Tibial nerve (tissue), 4 donors: Measurements from ENCODE around the gene MYO3B. TPM values are rescaled to one million over a fixed set of nuclear protein-coding genes. Genes with fewer than 3 reads are reported as not detected.

ENCODE experiments used
- DNase-seq, 2 donors: peaks; one replicate each; pipeline ENCODE4 v3.0.0-alpha.2; 2019; ENCODE audit warnings: low spot score in 2 of 2
- H3K27ac ChIP-seq, 4 donors: fragments of 200-600 bp; sonication (generic) in 3 of 4; one replicate each; pipeline ENCODE4 v1.5.1; 2017 to 2019; ENCODE audit warnings: mild to moderate bottlenecking in 1 of 4
- H3K27me3 ChIP-seq, 2 donors: fragments of 200-600 bp; sonication (generic) in 1 of 2; one replicate each; pipeline versions ENCODE4 v1.5.1 to v1.6.0; 2017 to 2019
- H3K36me3 ChIP-seq, 3 donors: fragments of 200-600 bp; sonication (generic); one replicate each; pipeline ENCODE4 v1.5.1; 2018 to 2019
- H3K4me1 ChIP-seq, 4 donors: fragments of 200-600 bp; sonication (generic) in 3 of 4; one replicate each; pipeline ENCODE4 v1.5.1; 2017 to 2019
- H3K4me3 ChIP-seq, 4 donors: fragments of 200-600 bp; sonication (generic) in 3 of 4; one replicate each; pipeline ENCODE4 v1.5.1; 2017 to 2019; ENCODE audit warnings: mild to moderate bottlenecking in 1 of 4, moderate library complexity in 1 of 4
- H3K9me3 ChIP-seq, 4 donors: fragments of 200-600 bp; sonication (generic) in 3 of 4; one replicate each; pipeline ENCODE4 v1.5.1; 2017 to 2019
- CTCF ChIP-seq, 5 experiments: fragments of 200-600 bp in 3 of 5; fragments of 450-650 bp in 2 of 5; sonication (generic) in 3 of 5; IDR thresholded peaks; one replicate each; pipeline ENCODE4 v1.5.1; 2016 to 2019; ENCODE audit warnings: antibody characterized with exemption in 5 of 5, mild to moderate bottlenecking in 3 of 5, moderate library complexity in 2 of 5
- EP300 ChIP-seq, 2 donors: sonication (generic); formaldehyde crosslinking; IDR thresholded peaks; one replicate each; pipeline ENCODE4 v1.6.1; 2017; ENCODE audit warnings: antibody characterized with exemption in 2 of 2, mild to moderate bottlenecking in 1 of 2
- POLR2A ChIP-seq, 2 donors: fragments of 450-650 bp; IDR thresholded peaks; one replicate each; pipeline ENCODE4 v1.6.1; 2017; ENCODE audit warnings: antibody characterized with exemption in 2 of 2, mild to moderate bottlenecking in 2 of 2, moderate library complexity in 2 of 2
- WGBS, 2 donors: methylation state at CpG; one replicate each; pipeline ENCODE4 v1.1.5; 2018; 5-methylcytosine and 5-hydroxymethylcytosine counted together
- total RNA-seq, 4 donors: library from RNA; depleted of rRNA; stranded (reverse); fragments of >200 nt; gene quantifications; one replicate each; pipeline ENCODE4 v1.1.0, GENCODE V29; 2016

Gene MYO3B
- total RNA-seq, 4 donors from 2014 or later = 0.22 to 0.63 (median 0.39) TPM; not detected in 1

DNA sequence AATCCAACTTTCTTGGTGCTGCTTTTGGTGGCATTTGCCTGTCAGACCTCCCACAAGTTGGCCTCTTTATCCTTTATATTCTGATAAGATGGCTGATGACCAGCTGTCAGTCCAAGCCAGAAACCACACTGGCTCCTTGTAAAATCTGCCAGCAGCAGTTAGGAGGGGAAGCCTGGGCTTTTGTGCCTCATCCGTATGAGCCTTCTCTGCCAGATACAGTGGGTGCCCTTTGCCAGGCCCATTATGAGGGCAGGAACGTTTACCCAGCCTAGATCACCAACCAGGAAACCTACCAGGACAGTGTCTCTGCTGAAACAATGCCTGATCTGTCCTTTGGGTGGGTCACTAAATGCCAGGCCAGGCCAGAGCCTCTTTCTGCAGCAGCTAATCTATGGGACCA, 334.3 kb downstream of the MYO3B start:
- TF ChIP-seq EP300 (IDR thresholded peaks at IDR 0.05) (no peak), CTCF (IDR thresholded peaks at IDR 0.05) (no peak), POLR2A (IDR thresholded peaks at IDR 0.05) (no peak)
- 41 to 47% methylated on average over 2 of the region's 2 CpGs for WGBS, 2 donors

DNA sequence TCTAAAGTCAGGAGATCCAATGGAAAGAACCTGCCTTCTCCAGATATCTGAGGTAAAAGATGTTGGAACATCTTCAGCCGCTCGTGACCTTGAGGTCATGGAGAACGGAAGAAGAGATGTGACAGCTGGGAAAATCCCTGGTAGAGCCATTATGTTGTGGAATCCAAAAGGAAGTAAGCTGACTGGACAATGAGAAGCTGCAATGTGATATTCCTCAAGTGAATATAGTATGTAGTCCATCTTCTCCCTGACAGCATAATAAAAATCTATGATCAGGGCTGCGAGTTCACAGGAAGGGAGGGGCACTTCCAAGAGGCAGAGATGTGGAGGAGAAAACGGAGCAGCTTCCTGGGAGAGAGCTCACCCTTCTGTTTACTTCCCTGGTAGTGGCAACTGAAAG, 336.2 kb downstream of the MYO3B start:
- Histone ChIP-seq H3K27ac (no peak overlapping the region), H3K9me3 (no peaks in the 10 kb centered on the region), H3K27me3 (no peaks in the 10 kb centered on the region), H3K36me3 (no peaks in the 10 kb centered on the region), H3K4me3 (no peak overlapping the region), H3K4me1 (no peaks in the 10 kb centered on the region)
- DNase-seq = no peak
- 46 to 53% methylated on average over 5 of the region's 5 CpGs for WGBS, 2 donors
- TF ChIP-seq EP300 (IDR thresholded peaks at IDR 0.05) (no peak), CTCF (IDR thresholded peaks at IDR 0.05) (no peak), POLR2A (IDR thresholded peaks at IDR 0.05) (no peak)

More for the DNA sequence above, 334.3 kb downstream of the MYO3B start:
- Histone ChIP-seq H3K4me1 (no peaks in the 10 kb centered on the region), H3K36me3 (no peaks in the 10 kb centered on the region), H3K27me3 (no peaks in the 10 kb centered on the region), H3K4me3 (no peak overlapping the region), H3K27ac (peak overlapping the region in 1 of 4 donors; percentile 25), H3K9me3 (no peaks in the 10 kb centered on the region)
- no peak for DNase-seq

DNA sequence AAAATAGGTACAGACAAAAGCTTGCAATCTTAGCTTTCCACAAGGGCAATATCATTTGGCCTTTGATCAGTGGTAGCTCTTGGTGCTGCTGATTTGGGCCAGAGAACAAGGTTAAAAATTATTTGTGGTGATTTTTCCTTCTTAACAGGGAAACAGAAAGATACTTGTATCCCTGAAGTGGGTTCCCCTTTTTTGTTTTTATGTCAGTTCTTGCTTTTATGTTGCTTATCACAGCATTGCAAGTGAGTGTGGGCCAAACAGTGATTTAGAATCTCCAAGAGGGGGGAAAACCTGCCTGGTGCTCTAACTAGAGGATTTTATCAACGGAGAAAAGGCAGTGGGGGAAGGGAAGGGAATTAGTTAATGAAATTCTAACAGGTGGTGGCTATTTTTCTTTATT, 339.6 kb downstream of the MYO3B start:
- no peak for TF ChIP-seq CTCF (IDR thresholded peaks at IDR 0.05)
- TF ChIP-seq POLR2A (IDR thresholded peaks at IDR 0.05) = no peak
- no peak for TF ChIP-seq EP300 (IDR thresholded peaks at IDR 0.05)
- Histone ChIP-seq H3K4me3 (no peak overlapping the region), H3K27ac (no peak overlapping the region), H3K4me1 (no peaks in the 10 kb centered on the region), H3K27me3 (no peaks in the 10 kb centered on the region), H3K9me3 (no peaks in the 10 kb centered on the region), H3K36me3 (no peaks in the 10 kb centered on the region)
- no peak for DNase-seq
- WGBS, 2 donors = 46 to 47% methylated on average over 1 of the region's 1 CpG

DNA sequence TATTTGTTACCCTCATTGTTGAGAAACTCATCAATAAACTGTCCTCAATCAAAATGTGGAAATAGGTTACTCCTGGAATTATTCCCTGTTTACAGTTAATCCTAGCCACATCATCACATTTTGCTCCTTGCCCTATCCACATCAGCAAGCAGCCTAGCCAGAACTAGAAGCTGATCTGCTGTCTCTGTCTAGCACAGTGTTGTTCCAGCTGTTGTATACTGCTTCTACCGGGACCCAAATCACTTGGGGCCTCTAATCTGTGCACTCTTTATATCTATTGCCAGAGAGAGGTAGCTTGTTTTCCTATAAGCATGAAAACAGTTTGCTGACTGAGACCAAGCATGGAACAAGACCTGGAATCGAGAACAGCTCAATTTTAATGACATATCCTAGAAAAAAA, 341.0 kb downstream of the MYO3B start:
- Histone ChIP-seq H3K36me3 (no peaks in the 10 kb centered on the region), H3K4me3 (no peak overlapping the region), H3K9me3 (no peaks in the 10 kb centered on the region), H3K27me3 (no peaks in the 10 kb centered on the region), H3K4me1 (no peaks in the 10 kb centered on the region), H3K27ac (no peak overlapping the region)
- DNase-seq = no peak
- 68 to 71% methylated on average over 2 of the region's 2 CpGs for WGBS, 2 donors
- no peak for TF ChIP-seq CTCF (IDR thresholded peaks at IDR 0.05)
- TF ChIP-seq EP300 (IDR thresholded peaks at IDR 0.05) = no peak
- no peak for TF ChIP-seq POLR2A (IDR thresholded peaks at IDR 0.05)

DNA sequence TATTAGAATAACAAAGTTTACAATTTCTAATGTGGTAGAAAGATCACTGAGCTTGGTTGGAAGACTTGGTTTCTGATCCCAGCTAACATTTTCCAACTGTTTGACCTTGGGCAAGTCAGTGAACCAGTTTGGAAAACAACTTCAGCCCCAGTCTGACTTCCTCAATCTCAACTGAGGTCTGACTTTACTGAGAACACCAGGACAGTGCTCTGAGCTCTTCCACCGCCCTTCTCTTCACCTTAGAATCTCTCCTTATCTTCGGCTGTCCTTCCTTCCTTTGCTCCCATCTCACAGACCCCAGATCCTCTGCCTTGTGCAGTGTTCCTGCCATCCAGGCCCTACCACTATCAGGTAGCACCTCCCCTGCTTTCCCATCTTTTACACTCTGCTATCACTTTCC, 343.4 kb downstream of the MYO3B start:
- H3K27me3 ChIP-seq = no peaks in the 10 kb centered on the region
- no peaks in the 10 kb centered on the region for H3K36me3 ChIP-seq
- no peaks in the 10 kb centered on the region for H3K9me3 ChIP-seq
- 88 to 92% methylated on average over 2 of the region's 2 CpGs for WGBS, 2 donors
- H3K27ac ChIP-seq = no peak overlapping the region
- no peak overlapping the region for H3K4me3 ChIP-seq
- no peak for DNase-seq
- H3K4me1 ChIP-seq = peaks cover 0 to 21% (median 4%) of the 10 kb centered on the region in 4 donors
- TF ChIP-seq EP300 (IDR thresholded peaks at IDR 0.05) (no peak), POLR2A (IDR thresholded peaks at IDR 0.05) (no peak), CTCF (IDR thresholded peaks at IDR 0.05) (no peak)
